ENCODE results near the gene RIC8A. TPM values are rescaled to one million over a fixed set of nuclear protein-coding genes. Genes with fewer than 3 reads are reported as not detected.

The RIC8A gene
- total and polyA plus RNA-seq, 9 of the 15 experiments (the other 6 are each of a cell fraction or from before 2014, with no cell fraction given), result 10.7 to 108 (median 72.1) TPM

DNA sequence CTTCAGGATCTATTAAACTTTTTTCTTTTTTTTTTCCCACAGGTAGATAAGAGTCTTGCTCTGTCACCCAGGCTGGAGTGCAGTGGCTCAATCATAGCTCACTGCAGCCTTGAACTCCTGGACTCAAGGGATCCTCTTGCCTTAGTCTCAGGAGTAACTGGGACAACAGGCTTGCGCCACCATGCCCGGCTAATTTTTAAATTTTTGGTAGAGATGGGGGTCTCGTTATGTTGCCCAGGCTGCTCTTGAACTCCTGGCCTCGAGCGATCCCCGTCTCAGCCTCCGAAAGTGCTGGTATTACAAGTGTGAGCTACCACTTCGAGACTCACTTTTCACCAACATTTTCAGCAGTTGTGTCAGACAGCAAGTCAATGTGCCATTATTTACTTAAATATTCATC is 27.7 kb downstream of the RIC8A start:
- H3K9me1 ChIP-seq (ENCODE audit: control insufficient read depth, insufficient read depth, low read length), result no peaks in the 10 kb centered on the region
- H3K36me3 ChIP-seq (ENCODE audit: control insufficient read depth, insufficient read depth, low read length), result peaks cover 27% of the 10 kb centered on the region
- ATAC-seq (no peak), FAIRE-seq (no peak), DNase-seq (ENCODE audit: extremely low read depth in 1 of 4, low spot score in 3 of 4) (no peak)
- in situ Hi-C loops (cut with MboI) (no loop called here), intact Hi-C loops (cut with micrococcal nuclease) (no loop called here)
- ChIA-PET POLR2A (interaction anchor here (0.6 to 1.6 kb wide), 5 partner anchors 12 to 171 kb away, joined by 3 to 6 read pairs (median 5); partner anchors contain the start of genes BET1L and RIC8A), CTCF (ENCODE audit: low intra/inter-chr PET ratio) (interaction anchor here (0.6 kb wide), 1 partner anchor 283 kb away, joined by 3 read pairs; no protein-coding TSS in a partner anchor)
- H4K20me1 ChIP-seq (replicated peaks; ENCODE audit: control insufficient read depth, insufficient read depth, low read length), result peaks cover 10% of the 10 kb centered on the region; the same call in 1 of the 2 replicates
- H3K27me3 ChIP-seq (ENCODE audit: control insufficient read depth in 2 of 2, insufficient read depth in 2 of 2, low read length in 2 of 2), result no peaks in the 10 kb centered on the region
- TF ChIP-seq HMG20B (CRISPR knock-in tag; IDR thresholded peaks at IDR 0.05) (no peak), HMG20A (CRISPR knock-in tag; conservative IDR thresholded peaks at IDR 0.05) (no peak), C11orf30 (IDR thresholded peaks at IDR 0.05; ENCODE audit: low read depth) (no peak), ZNF134 (CRISPR knock-in tag; conservative IDR thresholded peaks at IDR 0.05) (no peak), HDAC3 (IDR thresholded peaks at IDR 0.05; ENCODE audit: borderline replicate concordance, partially characterized antibody) (no peak), ZNF124 (CRISPR knock-in tag; IDR thresholded peaks at IDR 0.05) (no peak), CAMTA2 (CRISPR knock-in tag; conservative IDR thresholded peaks at IDR 0.05) (no peak), NFE2 (IDR thresholded peaks at IDR 0.05; ENCODE audit: low read depth) (no peak), ZNF384 (IDR thresholded peaks at IDR 0.05; ENCODE audit: low read depth, low read length) (no peak), HIVEP1 (CRISPR knock-in tag; IDR thresholded peaks at IDR 0.05) (no peak), CBX3 (IDR thresholded peaks at IDR 0.05; ENCODE audit: borderline replicate concordance in 1 of 2, low read length in 2 of 2) (no peak), ZNF780A (CRISPR knock-in tag; IDR thresholded peaks at IDR 0.05) (no peak), KAT2B (IDR thresholded peaks at IDR 0.05; ENCODE audit: low read depth, low read length) (no peak), OTX1 (CRISPR knock-in tag; IDR thresholded peaks at IDR 0.05) (no peak), MCM2 (IDR thresholded peaks at IDR 0.05; ENCODE audit: low read depth) (no peak)
- TF ChIP-seq, protein P1, sequence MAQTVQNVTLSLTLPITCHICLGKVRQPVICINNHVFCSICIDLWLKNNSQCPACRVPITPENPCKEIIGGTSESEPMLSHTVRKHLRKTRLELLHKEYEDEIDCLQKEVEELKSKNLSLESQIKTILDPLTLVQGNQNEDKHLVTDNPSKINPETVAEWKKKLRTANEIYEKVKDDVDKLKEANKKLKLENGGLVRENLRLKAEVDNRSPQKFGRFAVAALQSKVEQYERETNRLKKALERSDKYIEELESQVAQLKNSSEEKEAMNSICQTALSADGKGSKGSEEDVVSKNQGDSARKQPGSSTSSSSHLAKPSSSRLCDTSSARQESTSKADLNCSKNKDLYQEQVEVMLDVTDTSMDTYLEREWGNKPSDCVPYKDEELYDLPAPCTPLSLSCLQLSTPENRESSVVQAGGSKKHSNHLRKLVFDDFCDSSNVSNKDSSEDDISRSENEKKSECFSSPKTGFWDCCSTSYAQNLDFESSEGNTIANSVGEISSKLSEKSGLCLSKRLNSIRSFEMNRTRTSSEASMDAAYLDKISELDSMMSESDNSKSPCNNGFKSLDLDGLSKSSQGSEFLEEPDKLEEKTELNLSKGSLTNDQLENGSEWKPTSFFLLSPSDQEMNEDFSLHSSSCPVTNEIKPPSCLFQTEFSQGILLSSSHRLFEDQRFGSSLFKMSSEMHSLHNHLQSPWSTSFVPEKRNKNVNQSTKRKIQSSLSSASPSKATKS (CRISPR knock-in tag; IDR thresholded peaks at IDR 0.05), result no peak
- TF ChIP-seq, protein P2, sequence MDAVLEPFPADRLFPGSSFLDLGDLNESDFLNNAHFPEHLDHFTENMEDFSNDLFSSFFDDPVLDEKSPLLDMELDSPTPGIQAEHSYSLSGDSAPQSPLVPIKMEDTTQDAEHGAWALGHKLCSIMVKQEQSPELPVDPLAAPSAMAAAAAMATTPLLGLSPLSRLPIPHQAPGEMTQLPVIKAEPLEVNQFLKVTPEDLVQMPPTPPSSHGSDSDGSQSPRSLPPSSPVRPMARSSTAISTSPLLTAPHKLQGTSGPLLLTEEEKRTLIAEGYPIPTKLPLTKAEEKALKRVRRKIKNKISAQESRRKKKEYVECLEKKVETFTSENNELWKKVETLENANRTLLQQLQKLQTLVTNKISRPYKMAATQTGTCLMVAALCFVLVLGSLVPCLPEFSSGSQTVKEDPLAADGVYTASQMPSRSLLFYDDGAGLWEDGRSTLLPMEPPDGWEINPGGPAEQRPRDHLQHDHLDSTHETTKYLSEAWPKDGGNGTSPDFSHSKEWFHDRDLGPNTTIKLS (IDR thresholded peaks at IDR 0.05; ENCODE audit: borderline replicate concordance, low read depth), result no peak
- H3K4me3 ChIP-seq, result peak overlapping the region; percentile 90
- peak overlapping the region; percentile 60 to 82 for H3K9ac ChIP-seq (ENCODE audit: insufficient read depth in 1 of 2, low read depth in 2 of 2, low read length in 2 of 2)
- no peak overlapping the region for H2AFZ ChIP-seq (ENCODE audit: low read depth, low read length)
- H3K4me1 ChIP-seq (replicated peaks in 1 of 2; ENCODE audit: control insufficient read depth in 2 of 2, insufficient read depth in 2 of 2, low read length in 2 of 2), result peaks cover 19 to 21% of the 10 kb centered on the region in 2 experiments; a peak in 4 of 5 replicates
- H3K4me2 ChIP-seq (ENCODE audit: insufficient read depth, low read length), result peak overlapping the region; percentile 86
- WGBS (ENCODE audit: insufficient coverage, low coverage, missing lambda C conversion rate), result 81% methylated on average over 8 of the region's 8 CpGs
- no peaks in the 10 kb centered on the region for H3K9me3 ChIP-seq (replicated peaks; ENCODE audit: control insufficient read depth, insufficient read depth, low read depth, low read length)
- TSS peak; percentile 73 for BruUV-seq (replicated peaks)
- peaks cover 46% of the 10 kb centered on the region for H3K79me2 ChIP-seq (ENCODE audit: control insufficient read depth, insufficient read depth, low read length)
- peak overlapping the region; percentile 89 for H3K27ac ChIP-seq (ENCODE audit: extremely low read depth, low read depth, low read length)
